Esophagus muscularis mucosa (tissue), 4 donors: ENCODE results near the gene PTPN11.

Source experiments
- EP300 ChIP-seq: sonication (generic); formaldehyde crosslinking; IDR thresholded peaks from one replicate; pipeline ENCODE4 v1.6.1; 2017; ENCODE audit warnings: antibody characterized with exemption
- POLR2AphosphoS5 ChIP-seq, 2 donors: sonication (generic); formaldehyde crosslinking; IDR thresholded peaks; one replicate each; pipeline ENCODE4 v1.6.1; 2017; ENCODE audit warnings: antibody characterized with exemption in 2 of 2
- TF ChIP-seq, protein P1 (sequence below), 3 experiments: fragments of 200-600 bp in 2 of 3; fragments of 450-650 bp in 1 of 3; sonication (generic) in 2 of 3; IDR thresholded peaks; one replicate each; pipeline ENCODE4 v1.5.1; 2017 to 2019; ENCODE audit warnings: antibody characterized with exemption in 3 of 3, mild to moderate bottlenecking in 2 of 3, moderate library complexity in 1 of 3

DNA sequence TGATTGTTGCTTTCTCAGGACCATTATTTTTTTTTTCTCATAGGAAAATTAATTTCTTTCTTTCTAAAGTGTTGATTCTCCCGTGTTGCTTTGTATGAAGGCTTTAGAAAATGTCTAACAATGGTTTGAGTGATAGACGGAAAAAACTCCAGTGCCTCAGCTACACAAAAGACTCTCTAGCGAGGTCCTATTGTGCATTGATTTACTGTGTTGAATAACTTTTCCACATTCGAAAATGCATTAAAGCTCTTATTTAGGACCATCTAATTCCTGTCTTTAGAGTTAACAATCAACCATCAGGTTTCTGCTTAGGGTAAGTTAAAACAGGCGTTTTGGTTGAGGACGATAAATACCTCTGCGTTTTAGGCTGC lies 99.6 kb downstream of the PTPN11 start:
- TF ChIP-seq, protein P1, sequence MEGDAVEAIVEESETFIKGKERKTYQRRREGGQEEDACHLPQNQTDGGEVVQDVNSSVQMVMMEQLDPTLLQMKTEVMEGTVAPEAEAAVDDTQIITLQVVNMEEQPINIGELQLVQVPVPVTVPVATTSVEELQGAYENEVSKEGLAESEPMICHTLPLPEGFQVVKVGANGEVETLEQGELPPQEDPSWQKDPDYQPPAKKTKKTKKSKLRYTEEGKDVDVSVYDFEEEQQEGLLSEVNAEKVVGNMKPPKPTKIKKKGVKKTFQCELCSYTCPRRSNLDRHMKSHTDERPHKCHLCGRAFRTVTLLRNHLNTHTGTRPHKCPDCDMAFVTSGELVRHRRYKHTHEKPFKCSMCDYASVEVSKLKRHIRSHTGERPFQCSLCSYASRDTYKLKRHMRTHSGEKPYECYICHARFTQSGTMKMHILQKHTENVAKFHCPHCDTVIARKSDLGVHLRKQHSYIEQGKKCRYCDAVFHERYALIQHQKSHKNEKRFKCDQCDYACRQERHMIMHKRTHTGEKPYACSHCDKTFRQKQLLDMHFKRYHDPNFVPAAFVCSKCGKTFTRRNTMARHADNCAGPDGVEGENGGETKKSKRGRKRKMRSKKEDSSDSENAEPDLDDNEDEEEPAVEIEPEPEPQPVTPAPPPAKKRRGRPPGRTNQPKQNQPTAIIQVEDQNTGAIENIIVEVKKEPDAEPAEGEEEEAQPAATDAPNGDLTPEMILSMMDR (IDR thresholded peaks at IDR 0.05), result no peak
- TF ChIP-seq POLR2AphosphoS5 (IDR thresholded peaks at IDR 0.05), result no peak
- TF ChIP-seq EP300, result no peak
